ENCODE data around the gene TTC39B.

DNA sequence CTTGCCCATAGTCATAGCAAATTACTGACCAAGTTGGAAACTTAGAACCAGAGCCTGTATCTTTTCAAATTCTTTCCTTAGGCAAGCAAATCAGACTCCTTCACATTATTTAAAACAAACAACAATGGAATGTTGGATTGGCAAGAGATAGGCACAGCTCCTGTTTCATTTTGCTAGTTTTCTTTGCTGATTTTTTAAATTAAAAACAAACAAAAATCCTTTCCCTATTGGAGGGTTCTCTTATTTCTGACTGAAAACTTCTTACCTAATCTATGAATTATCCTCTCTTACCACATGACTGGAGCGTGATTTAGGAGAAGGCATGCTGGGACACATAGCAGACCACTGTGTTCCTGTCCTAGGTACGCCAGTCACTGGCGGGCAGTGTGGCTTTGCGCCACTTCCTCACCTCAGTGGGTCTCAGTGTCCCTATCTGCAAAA, 63.0 kb downstream of the TTC39B start:
- no peak for TF ChIP-seq EZH2phosphoT487 (IDR thresholded peaks at IDR 0.05; ENCODE audit: borderline replicate concordance)
- no peak for TF ChIP-seq POLR2A (IDR thresholded peaks at IDR 0.05; ENCODE audit: borderline replicate concordance, extremely low read depth, insufficient read depth, insufficient read length)
- TF ChIP-seq, protein P1, sequence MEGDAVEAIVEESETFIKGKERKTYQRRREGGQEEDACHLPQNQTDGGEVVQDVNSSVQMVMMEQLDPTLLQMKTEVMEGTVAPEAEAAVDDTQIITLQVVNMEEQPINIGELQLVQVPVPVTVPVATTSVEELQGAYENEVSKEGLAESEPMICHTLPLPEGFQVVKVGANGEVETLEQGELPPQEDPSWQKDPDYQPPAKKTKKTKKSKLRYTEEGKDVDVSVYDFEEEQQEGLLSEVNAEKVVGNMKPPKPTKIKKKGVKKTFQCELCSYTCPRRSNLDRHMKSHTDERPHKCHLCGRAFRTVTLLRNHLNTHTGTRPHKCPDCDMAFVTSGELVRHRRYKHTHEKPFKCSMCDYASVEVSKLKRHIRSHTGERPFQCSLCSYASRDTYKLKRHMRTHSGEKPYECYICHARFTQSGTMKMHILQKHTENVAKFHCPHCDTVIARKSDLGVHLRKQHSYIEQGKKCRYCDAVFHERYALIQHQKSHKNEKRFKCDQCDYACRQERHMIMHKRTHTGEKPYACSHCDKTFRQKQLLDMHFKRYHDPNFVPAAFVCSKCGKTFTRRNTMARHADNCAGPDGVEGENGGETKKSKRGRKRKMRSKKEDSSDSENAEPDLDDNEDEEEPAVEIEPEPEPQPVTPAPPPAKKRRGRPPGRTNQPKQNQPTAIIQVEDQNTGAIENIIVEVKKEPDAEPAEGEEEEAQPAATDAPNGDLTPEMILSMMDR (IDR thresholded peaks at IDR 0.05 in 2 of 3, conservative IDR thresholded peaks at IDR 0.05 in 1 of 3; ENCODE audit: borderline replicate concordance in 1 of 3, insufficient read depth in 1 of 3, low read depth in 2 of 3, low read length in 2 of 3): no peak
- no peak for TF ChIP-seq EZH2 (IDR thresholded peaks at IDR 0.05)
- TF ChIP-seq RAD21 (IDR thresholded peaks at IDR 0.05; ENCODE audit: low read depth): no peak
- TF ChIP-seq, protein P2, sequence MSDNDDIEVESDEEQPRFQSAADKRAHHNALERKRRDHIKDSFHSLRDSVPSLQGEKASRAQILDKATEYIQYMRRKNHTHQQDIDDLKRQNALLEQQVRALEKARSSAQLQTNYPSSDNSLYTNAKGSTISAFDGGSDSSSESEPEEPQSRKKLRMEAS (IDR thresholded peaks at IDR 0.05): no peak
- no peak for TF ChIP-seq YY1 (IDR thresholded peaks at IDR 0.05; ENCODE audit: extremely low read depth, insufficient replicate concordance, low read depth, low read length)
- TF ChIP-seq TCF7L2 (IDR thresholded peaks at IDR 0.05; ENCODE audit: borderline replicate concordance, extremely low read depth, insufficient read depth, insufficient read length): no peak
- no peak for TF ChIP-seq EGR1 (IDR thresholded peaks at IDR 0.05; ENCODE audit: low read depth)
- TF ChIP-seq FOSL1 (IDR thresholded peaks at IDR 0.05; ENCODE audit: low read depth): no peak
